Activated B cell treated with CpG ODN at 0.5 μM for 24 hours (primary cell): Measurements from ENCODE around the gene BLCAP. TPM values are rescaled to one million over a fixed set of nuclear protein-coding genes. Genes with fewer than 3 reads are reported as not detected.

Source experiments
- ATAC-seq: fragments of 200-7000 bp; cut with Tn5 transposase; one replicate; pipeline ENCODE4 v1.10.0; 2021; ENCODE audit warnings: low read depth, mild to moderate bottlenecking, moderate library complexity
- CTCF ChIA-PET: fragments of 350-600 bp; sonication (Branson Sonifier 250); formaldehyde crosslinking; loops from one replicate; lab custom pipeline; 2021; ENCODE audit warnings: antibody characterized with exemption; lab: Charles Lee
- POLR2A ChIA-PET: fragments of 350-600 bp; sonication (Branson Sonifier 250); formaldehyde crosslinking; loops from one replicate; lab custom pipeline; 2021; ENCODE audit warnings: antibody characterized with exemption; lab: Charles Lee
- DNase-seq: peaks from one replicate; pipeline ENCODE4 v3.0.0; 2022
- H3K27ac Mint-ChIP-seq: one replicate; pipeline ENCODE4 v1.8.0; 2020; ENCODE audit warnings: mixed read lengths
- H3K27me3 Mint-ChIP-seq: one replicate; pipeline ENCODE4 v1.8.0; 2021; ENCODE audit warnings: mixed read lengths
- H3K36me3 Mint-ChIP-seq: one replicate; pipeline ENCODE4 v1.8.0; 2021; ENCODE audit warnings: low read depth, mixed read lengths
- H3K4me1 Mint-ChIP-seq: one replicate; pipeline ENCODE4 v1.8.0; 2021; ENCODE audit warnings: mixed read lengths
- H3K4me3 Mint-ChIP-seq: one replicate; pipeline ENCODE4 v1.8.0; 2020; ENCODE audit warnings: mild to moderate bottlenecking, mixed read lengths
- H3K9me3 Mint-ChIP-seq: one replicate; pipeline ENCODE4 v1.8.0; 2020; ENCODE audit warnings: mixed read lengths
- CTCF ChIP-seq: fragments of 200-600 bp; IDR thresholded peaks from one replicate; pipeline ENCODE4 v1.8.0; 2022; ENCODE audit warnings: antibody characterized with exemption, mild to moderate bottlenecking
- intact Hi-C: fragments of 100-400 bp; cut with micrococcal nuclease; formaldehyde crosslinking; loops from one replicate; pipeline ENCODE4 v1.15.1; 2024
- total RNA-seq: library from RNA; stranded (reverse); gene quantifications from 2 replicates; pipeline ENCODE4 v1.2.3, GENCODE V29; 2022

BLCAP gene
- total RNA-seq, 1 donor from 2014 or later = 78.0 TPM

GRCh38 chr20:37515876-37516275, 11.8 kb downstream of the BLCAP start:
- CTCF ChIA-PET = no interaction called here
- TF ChIP-seq CTCF = no peak

GRCh38 chr20:37513779-37514359, 13.8 kb downstream of the BLCAP start:
- H3K9me3 Mint-ChIP-seq = no peaks in the 10 kb centered on the region
- DNase-seq = peak; percentile 4
- CTCF ChIA-PET = no interaction called here
- H3K27me3 Mint-ChIP-seq = no peaks in the 10 kb centered on the region
- no peak overlapping the region for H3K4me3 Mint-ChIP-seq
- H3K36me3 Mint-ChIP-seq = peaks cover 79% of the 10 kb centered on the region
- H3K4me1 Mint-ChIP-seq = peaks cover 21% of the 10 kb centered on the region
- no peak for TF ChIP-seq CTCF
- intact Hi-C loops = no loop called here
- POLR2A ChIA-PET = no interaction called here
- no peak for ATAC-seq
- no peak overlapping the region for H3K27ac Mint-ChIP-seq

More at GRCh38 chr20:37515876-37516275, 11.8 kb downstream of the BLCAP start:
- Mint-ChIP-seq H3K36me3 (peaks cover 86% of the 10 kb centered on the region), H3K27ac (no peak overlapping the region), H3K4me1 (peaks cover 28% of the 10 kb centered on the region), H3K9me3 (no peaks in the 10 kb centered on the region), H3K27me3 (no peaks in the 10 kb centered on the region), H3K4me3 (no peak overlapping the region)
- POLR2A ChIA-PET = no interaction called here
- intact Hi-C loops = no loop called here
- ATAC-seq (no peak), DNase-seq (peak; percentile 4)

- H3K4me3 Mint-ChIP-seq = no peak overlapping the region
- ChIA-PET POLR2A (no interaction called here), CTCF (no interaction called here)
- DNase-seq (no peak), ATAC-seq (no peak)
- no peak for TF ChIP-seq CTCF
- intact Hi-C loops = no loop called here
- H3K9me3 Mint-ChIP-seq = no peaks in the 10 kb centered on the region
- H3K27ac Mint-ChIP-seq = no peak overlapping the region
- H3K4me1 Mint-ChIP-seq = peaks cover 16% of the 10 kb centered on the region
- peaks cover 61% of the 10 kb centered on the region for H3K36me3 Mint-ChIP-seq
- H3K27me3 Mint-ChIP-seq = no peaks in the 10 kb centered on the region
Observed at GRCh38 chr20:37511610-37512275, 15.9 kb downstream of the BLCAP start.

GRCh38 chr20:37510226-37510625, 17.4 kb downstream of the BLCAP start:
- peaks cover 49% of the 10 kb centered on the region for H3K36me3 Mint-ChIP-seq
- ATAC-seq = no peak
- DNase-seq = no peak
- CTCF ChIA-PET = no interaction called here
- POLR2A ChIA-PET = no interaction called here
- peaks cover 15% of the 10 kb centered on the region for H3K4me1 Mint-ChIP-seq
- H3K4me3 Mint-ChIP-seq = no peak overlapping the region
- intact Hi-C loops = no loop called here
- no peak overlapping the region for H3K27ac Mint-ChIP-seq
- H3K27me3 Mint-ChIP-seq = no peaks in the 10 kb centered on the region
- H3K9me3 Mint-ChIP-seq = no peaks in the 10 kb centered on the region
- no peak for TF ChIP-seq CTCF

- Mint-ChIP-seq H3K4me3 (no peak overlapping the region), H3K4me1 (peaks cover 8% of the 10 kb centered on the region), H3K27me3 (no peaks in the 10 kb centered on the region), H3K27ac (no peak overlapping the region), H3K36me3 (peaks cover 18% of the 10 kb centered on the region), H3K9me3 (no peaks in the 10 kb centered on the region)
- POLR2A ChIA-PET = no interaction called here
- no peak for TF ChIP-seq CTCF
- ATAC-seq (no peak), DNase-seq (no peak)
- CTCF ChIA-PET = interaction anchor here (1.0 kb wide), 1 partner anchor 28 kb away, joined by 5 read pairs; no protein-coding TSS in a partner anchor
- intact Hi-C loops = loop anchor here (2.0 kb wide), 1 partner anchor 21 kb away; the partner anchor contains the start of gene BLCAP
Observed at GRCh38 chr20:37506152-37506725, 21.4 kb downstream of the BLCAP start.
